NB4 (cell line): ENCODE measurements around the gene DOCK8.

ENCODE experiments used
- MYC ChIP-seq: IDR thresholded peaks from 2 replicates; pipeline ENCODE4 v1.6.1; 2011; ENCODE audit warnings: low read depth, low read length
- POLR2A ChIP-seq: IDR thresholded peaks from 2 replicates; pipeline ENCODE4 v1.6.1; 2011; ENCODE audit warnings: mild to moderate bottlenecking; ENCODE audit not compliant: insufficient read length; ENCODE audit errors: extremely low read depth
- TF ChIP-seq, protein P1 (sequence below): IDR thresholded peaks from one replicate; pipeline ENCODE4 v1.5.1; 2012; ENCODE audit warnings: low read depth, low read length

DNA sequence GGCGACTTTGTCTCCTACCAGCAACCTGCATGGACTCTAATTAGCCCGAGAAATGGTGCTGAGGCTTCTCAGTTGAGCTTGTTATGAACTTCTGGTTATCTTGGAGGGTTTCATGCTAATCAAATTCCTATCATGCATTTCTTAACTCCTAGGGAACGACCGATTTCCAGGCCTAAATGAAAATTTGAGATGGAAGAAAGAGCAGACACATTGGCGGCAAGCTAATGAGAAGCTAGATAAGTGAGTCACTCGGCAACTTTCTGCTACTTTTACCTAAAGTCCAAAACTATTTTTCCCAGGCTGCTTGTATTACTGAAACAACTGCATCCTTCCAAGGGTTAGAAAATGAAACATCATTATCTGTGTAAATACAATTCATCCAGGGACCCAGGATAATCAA is 207.2 kb downstream of the DOCK8 start:
- TF ChIP-seq, protein P1, sequence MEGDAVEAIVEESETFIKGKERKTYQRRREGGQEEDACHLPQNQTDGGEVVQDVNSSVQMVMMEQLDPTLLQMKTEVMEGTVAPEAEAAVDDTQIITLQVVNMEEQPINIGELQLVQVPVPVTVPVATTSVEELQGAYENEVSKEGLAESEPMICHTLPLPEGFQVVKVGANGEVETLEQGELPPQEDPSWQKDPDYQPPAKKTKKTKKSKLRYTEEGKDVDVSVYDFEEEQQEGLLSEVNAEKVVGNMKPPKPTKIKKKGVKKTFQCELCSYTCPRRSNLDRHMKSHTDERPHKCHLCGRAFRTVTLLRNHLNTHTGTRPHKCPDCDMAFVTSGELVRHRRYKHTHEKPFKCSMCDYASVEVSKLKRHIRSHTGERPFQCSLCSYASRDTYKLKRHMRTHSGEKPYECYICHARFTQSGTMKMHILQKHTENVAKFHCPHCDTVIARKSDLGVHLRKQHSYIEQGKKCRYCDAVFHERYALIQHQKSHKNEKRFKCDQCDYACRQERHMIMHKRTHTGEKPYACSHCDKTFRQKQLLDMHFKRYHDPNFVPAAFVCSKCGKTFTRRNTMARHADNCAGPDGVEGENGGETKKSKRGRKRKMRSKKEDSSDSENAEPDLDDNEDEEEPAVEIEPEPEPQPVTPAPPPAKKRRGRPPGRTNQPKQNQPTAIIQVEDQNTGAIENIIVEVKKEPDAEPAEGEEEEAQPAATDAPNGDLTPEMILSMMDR, result no peak
- TF ChIP-seq POLR2A (no peak), MYC (no peak)
